ENCODE results near the gene NKD1. TPM values are rescaled to one million over a fixed set of nuclear protein-coding genes. Genes with fewer than 3 reads are reported as not detected.

NKD1 gene
- total RNA-seq, 4 donors from 2014 or later = 3.5 to 48.1 (median 8.9) TPM

DNA sequence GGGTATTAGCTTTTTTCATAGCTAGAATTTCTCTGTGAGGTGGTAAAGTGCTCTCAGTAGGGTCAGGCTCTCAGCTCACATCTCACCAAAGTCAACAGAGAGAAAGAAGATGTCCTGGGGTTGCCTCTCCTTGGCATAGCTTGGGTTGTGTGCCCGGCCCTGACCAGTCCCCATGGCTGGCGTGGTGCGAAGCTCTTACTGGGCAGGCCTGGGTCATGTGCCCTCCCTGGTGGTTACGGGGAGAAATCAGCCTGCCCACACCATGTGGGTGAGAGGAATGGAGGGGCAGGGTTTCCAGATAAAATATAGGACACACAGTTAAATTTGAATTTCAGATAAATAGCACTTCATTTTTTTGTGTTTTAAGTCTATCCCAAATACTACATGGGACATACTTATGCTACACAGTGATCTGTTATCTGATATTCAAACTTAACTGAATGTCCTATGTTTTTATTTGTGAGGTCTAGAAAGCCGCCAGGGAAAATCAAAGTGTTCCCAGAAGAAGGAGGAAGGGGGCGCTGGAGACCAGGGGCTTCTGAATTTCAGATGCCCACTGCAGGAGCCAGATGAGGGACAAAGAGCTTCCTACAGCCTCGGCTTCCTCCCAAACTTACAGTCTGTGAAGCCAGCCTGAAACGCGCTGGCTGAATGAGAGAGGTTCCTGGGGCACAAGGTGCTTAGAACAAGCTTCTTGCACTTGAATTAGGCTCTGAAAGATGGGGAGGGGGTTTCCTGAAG lies 45.4 kb downstream of the NKD1 start:
- no peak for TF ChIP-seq POLR2A (IDR thresholded peaks at IDR 0.05)
- TF ChIP-seq, protein P1, sequence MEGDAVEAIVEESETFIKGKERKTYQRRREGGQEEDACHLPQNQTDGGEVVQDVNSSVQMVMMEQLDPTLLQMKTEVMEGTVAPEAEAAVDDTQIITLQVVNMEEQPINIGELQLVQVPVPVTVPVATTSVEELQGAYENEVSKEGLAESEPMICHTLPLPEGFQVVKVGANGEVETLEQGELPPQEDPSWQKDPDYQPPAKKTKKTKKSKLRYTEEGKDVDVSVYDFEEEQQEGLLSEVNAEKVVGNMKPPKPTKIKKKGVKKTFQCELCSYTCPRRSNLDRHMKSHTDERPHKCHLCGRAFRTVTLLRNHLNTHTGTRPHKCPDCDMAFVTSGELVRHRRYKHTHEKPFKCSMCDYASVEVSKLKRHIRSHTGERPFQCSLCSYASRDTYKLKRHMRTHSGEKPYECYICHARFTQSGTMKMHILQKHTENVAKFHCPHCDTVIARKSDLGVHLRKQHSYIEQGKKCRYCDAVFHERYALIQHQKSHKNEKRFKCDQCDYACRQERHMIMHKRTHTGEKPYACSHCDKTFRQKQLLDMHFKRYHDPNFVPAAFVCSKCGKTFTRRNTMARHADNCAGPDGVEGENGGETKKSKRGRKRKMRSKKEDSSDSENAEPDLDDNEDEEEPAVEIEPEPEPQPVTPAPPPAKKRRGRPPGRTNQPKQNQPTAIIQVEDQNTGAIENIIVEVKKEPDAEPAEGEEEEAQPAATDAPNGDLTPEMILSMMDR (IDR thresholded peaks at IDR 0.05) = peak; percentile 21 to 45 (median 26)
- DNase-seq = no peak
- Histone ChIP-seq H3K27ac (no peak overlapping the region), H3K4me1 (no peaks in the 10 kb centered on the region), H3K4me3 (no peak overlapping the region), H3K36me3 (no peaks in the 10 kb centered on the region), H3K27me3 (no peaks in the 10 kb centered on the region), H3K9me3 (no peaks in the 10 kb centered on the region)
- intact Hi-C loops (cut with DNase I; ENCODE audit: low total_unique reads) = no loop called here

DNA sequence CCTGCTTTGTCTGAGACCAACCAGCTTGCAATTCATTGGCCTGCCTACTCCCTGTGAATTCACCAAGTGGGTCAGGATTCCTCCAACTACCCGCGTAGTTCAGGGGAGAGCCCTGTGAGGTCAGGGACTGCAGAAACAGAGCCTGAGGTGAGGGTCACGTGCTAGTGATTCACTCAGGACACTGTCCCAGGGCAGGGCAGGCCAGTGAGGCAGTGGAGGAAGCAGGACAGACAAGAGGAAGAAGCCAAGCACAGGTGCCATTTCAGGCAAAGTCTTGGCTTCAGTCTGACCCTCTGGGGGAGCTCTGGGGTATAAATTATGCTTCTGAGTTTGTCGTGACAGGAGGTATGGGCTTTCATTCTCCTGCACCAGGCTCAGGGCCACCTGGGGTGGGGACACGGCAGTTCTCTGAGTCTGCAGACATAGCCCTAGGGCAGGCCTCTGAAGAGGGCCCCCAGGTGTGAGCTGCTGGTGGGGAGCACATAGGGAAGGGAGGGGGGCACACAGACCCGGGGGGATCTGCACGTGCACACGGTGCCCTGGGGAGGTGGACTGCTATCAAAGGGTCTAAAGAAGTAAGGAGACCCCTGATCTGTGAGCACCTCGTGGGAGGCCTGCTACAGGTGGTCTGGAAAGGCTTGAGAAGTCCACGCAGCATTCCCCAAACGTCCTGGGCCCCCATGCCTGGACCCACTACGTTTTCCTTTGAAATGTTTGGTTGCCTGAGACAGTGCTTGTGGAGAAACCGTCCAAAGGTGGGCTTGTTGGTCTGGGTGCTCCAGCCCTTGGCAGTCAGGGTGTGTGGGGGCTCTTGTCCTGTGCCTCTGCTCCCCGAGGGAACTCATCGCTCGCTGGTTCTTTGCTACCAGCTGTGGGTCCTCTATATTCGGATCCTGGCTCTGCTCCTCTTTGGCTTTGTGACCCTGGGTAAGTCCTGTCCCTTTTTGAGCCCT lies 46.4 kb downstream of the NKD1 start:
- intact Hi-C loops (cut with DNase I; ENCODE audit: low total_unique reads) = no loop called here
- Histone ChIP-seq H3K4me3 (no peak overlapping the region), H3K27me3 (no peaks in the 10 kb centered on the region), H3K27ac (no peak overlapping the region), H3K36me3 (no peaks in the 10 kb centered on the region), H3K9me3 (no peaks in the 10 kb centered on the region), H3K4me1 (no peaks in the 10 kb centered on the region)
- DNase-seq = no peak
- TF ChIP-seq POLR2A (IDR thresholded peaks at IDR 0.05) = no peak
- TF ChIP-seq, protein P1 (IDR thresholded peaks at IDR 0.05) = no peak

DNA sequence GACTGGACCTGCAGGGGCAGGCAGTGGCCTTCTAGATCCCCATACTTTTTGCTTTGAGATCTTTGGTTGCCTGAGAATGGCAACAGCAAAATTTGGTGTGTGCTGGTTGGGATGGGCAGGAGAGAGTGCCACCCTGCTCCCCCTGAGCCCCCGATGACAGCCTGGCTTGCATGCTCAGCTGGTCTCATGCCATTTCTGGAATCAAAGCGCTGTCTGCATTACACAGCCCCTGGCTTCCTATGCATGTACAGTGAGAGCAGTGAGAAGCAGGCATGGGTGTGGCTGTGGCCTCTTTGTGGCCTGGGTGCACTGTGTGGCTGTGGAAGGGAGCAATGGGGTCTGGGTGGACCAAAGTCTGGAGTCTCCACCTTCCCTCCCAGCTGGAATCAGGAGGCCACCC lies 47.7 kb downstream of the NKD1 start:
- intact Hi-C loops (cut with DNase I; ENCODE audit: low total_unique reads) = no loop called here
- TF ChIP-seq, protein P1 (IDR thresholded peaks at IDR 0.05) = no peak
- no peak for TF ChIP-seq POLR2A (IDR thresholded peaks at IDR 0.05)
- H3K9me3 ChIP-seq = no peaks in the 10 kb centered on the region
- H3K27ac ChIP-seq = no peak overlapping the region
- H3K4me3 ChIP-seq = no peak overlapping the region
- H3K4me1 ChIP-seq = peaks cover 0 to under 1% of the 10 kb centered on the region in 2 donors
- DNase-seq = no peak
- no peaks in the 10 kb centered on the region for H3K36me3 ChIP-seq
- H3K27me3 ChIP-seq = no peaks in the 10 kb centered on the region

GRCh38 chr16:50596762-50597450 lies 48.7 kb downstream of the NKD1 start:
- DNase-seq = no peak
- Histone ChIP-seq H3K9me3 (no peaks in the 10 kb centered on the region), H3K4me1 (peaks cover 0 to 11% of the 10 kb centered on the region in 2 donors), H3K36me3 (no peaks in the 10 kb centered on the region), H3K27ac (no peak overlapping the region), H3K4me3 (no peak overlapping the region), H3K27me3 (no peaks in the 10 kb centered on the region)
- intact Hi-C loops (cut with DNase I; ENCODE audit: low total_unique reads) = no loop called here
- TF ChIP-seq, protein P1 (IDR thresholded peaks at IDR 0.05) = no peak
- no peak for TF ChIP-seq POLR2A (IDR thresholded peaks at IDR 0.05)

Data from uterus (tissue), 4 donors.